NCI-H2196 (cell line): ENCODE measurements around the gene DUSP23.

ENCODE experiments used
- DNase-seq: peaks from one replicate; lab custom pipeline; 2025; ENCODE audit not compliant: unreplicated experiment; lab: John Stamatoyannopoulos, UW

DUSP23 gene

GRCh38 chr1:159780583-159781582, at the start of gene DUSP23:
TSS of gene DUSP23 (plus strand) at chr1:159780962. CDS start at chr1:159781101, 139 bp downstream.
- peak; percentile 96 for DNase-seq

- no peak for DNase-seq
These were observed 43.4 kb upstream of the DUSP23 start for GRCh38 chr1:159737238-159737916.

- DNase-seq: no peak
These were observed 36.9 kb upstream of the DUSP23 start for GRCh38 chr1:159743651-159744410.

GRCh38 chr1:159746666-159747065, 34.1 kb upstream of the DUSP23 start:
- no peak for DNase-seq

- no peak for DNase-seq
These were observed 32.4 kb upstream of the DUSP23 start for GRCh38 chr1:159748370-159748769.

GRCh38 chr1:159749630-159750029, 31.1 kb upstream of the DUSP23 start:
- no peak for DNase-seq

GRCh38 chr1:159750621-159751020, 30.1 kb upstream of the DUSP23 start:
- no peak for DNase-seq

GRCh38 chr1:159751031-159751430, 29.7 kb upstream of the DUSP23 start:
- no peak for DNase-seq

- DNase-seq: peak; percentile 14
These were observed 28.6 kb upstream of the DUSP23 start for GRCh38 chr1:159752135-159752580.

- DNase-seq: no peak
These were observed 27.4 kb upstream of the DUSP23 start for GRCh38 chr1:159753386-159753785.

- DNase-seq: no peak
These were observed 25.2 kb upstream of the DUSP23 start for GRCh38 chr1:159755451-159756007.

GRCh38 chr1:159756397-159756796, 24.4 kb upstream of the DUSP23 start:
- no peak for DNase-seq

- DNase-seq: no peak
These were observed 17.1 kb upstream of the DUSP23 start for GRCh38 chr1:159763686-159764085.

- DNase-seq: no peak
These were observed 15.0 kb upstream of the DUSP23 start for GRCh38 chr1:159765806-159766205.

GRCh38 chr1:159771127-159771895, 9.5 kb upstream of the DUSP23 start:
- DNase-seq: no peak

- no peak for DNase-seq
These were observed 6.3 kb upstream of the DUSP23 start for GRCh38 chr1:159774465-159774864.

GRCh38 chr1:159775716-159776115, 5.0 kb upstream of the DUSP23 start:
- no peak for DNase-seq

GRCh38 chr1:159778266-159778665, 2.5 kb upstream of the DUSP23 start:
- no peak for DNase-seq

GRCh38 chr1:159779403-159779851, 1.3 kb upstream of the DUSP23 start:
- peak; percentile 45 for DNase-seq

- DNase-seq: no peak
These were observed 1.2 kb downstream of the DUSP23 start for GRCh38 chr1:159781992-159782391.
